Measurements from ENCODE around the gene DUXA.

Gene DUXA

GRCh38 chr19:57191141-57192076 is 24.1 kb upstream of the DUXA start, which contains the start of gene ZNF264:
Gene ZNF264, plus strand, starts transcription at chr19:57191500. Its CDS starts 414 bp downstream, at chr19:57191914.
- H3K4me3 ChIP-seq (ENCODE audit: low read depth, low read length): peak within 1 kb of the TSS; percentile 87
- peak; percentile 73 for DNase-seq (ENCODE audit: low read depth)
- TF ChIP-seq CTCF (IDR thresholded peaks at IDR 0.05; ENCODE audit: low read depth, low read length, missing control alignments): no peak

GRCh38 chr19:57190301-57190700 is 23.0 kb upstream of the DUXA start:
- DNase-seq (ENCODE audit: low read depth): no peak
- no peak overlapping the region for H3K4me3 ChIP-seq (ENCODE audit: low read depth, low read length)
- no peak for TF ChIP-seq CTCF (IDR thresholded peaks at IDR 0.05; ENCODE audit: low read depth, low read length, missing control alignments)

- no peak for TF ChIP-seq CTCF (IDR thresholded peaks at IDR 0.05; ENCODE audit: low read depth, low read length, missing control alignments)
- DNase-seq (ENCODE audit: low read depth): no peak
- H3K4me3 ChIP-seq (ENCODE audit: low read depth, low read length): peak overlapping the region; percentile 12; the same call in 1 of the 2 replicates
These were observed 4.3 kb upstream of the DUXA start for GRCh38 chr19:57171551-57172081.

DNA sequence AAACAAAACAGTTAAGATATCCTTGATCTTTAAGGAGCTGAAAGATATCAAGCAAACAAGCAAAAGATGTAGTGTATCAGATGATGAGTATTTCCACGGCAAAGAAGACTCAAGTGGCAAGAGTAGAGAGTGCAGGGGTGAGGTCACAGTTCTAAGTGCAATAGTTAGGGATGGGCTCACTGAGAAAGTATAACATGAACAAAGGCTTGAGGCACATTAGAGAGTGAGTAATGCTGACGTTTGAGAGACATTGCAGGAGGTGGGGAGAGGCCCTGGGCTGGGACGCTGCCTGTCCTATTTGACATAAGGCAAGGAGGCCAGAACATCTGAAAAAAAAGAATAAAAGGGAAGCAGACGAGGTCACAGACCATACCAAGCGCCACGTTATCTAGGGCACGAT is 1.4 kb downstream of the DUXA start:
- no peak for TF ChIP-seq CTCF (IDR thresholded peaks at IDR 0.05; ENCODE audit: low read depth, low read length, missing control alignments)
- no peak for DNase-seq (ENCODE audit: low read depth)
- H3K4me3 ChIP-seq (ENCODE audit: low read depth, low read length): no peak overlapping the region

GRCh38 chr19:57161985-57162539 is 5.2 kb downstream of the DUXA start:
- no peak for TF ChIP-seq CTCF (IDR thresholded peaks at IDR 0.05; ENCODE audit: low read depth, low read length, missing control alignments)
- DNase-seq (ENCODE audit: low read depth): no peak
- H3K4me3 ChIP-seq (ENCODE audit: low read depth, low read length): no peak overlapping the region

DNA sequence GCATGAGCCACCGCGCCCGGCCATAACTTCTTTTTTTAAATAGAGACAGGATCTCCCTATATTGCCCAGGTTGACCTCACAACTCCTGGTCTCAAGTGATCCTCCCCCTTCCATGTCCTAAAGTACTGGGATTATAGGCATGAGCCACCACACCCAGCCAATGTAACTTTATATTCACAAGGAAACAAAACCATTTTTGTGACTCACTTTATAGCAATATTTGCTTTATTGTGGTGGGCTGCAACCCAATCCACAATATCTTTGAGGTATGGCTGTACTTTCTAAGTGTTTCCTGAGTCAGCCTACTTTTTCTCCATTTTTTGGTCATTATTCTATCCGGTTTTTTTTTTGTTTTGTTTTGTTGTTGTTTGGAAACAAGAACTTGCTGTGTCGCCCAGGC is 14.4 kb downstream of the DUXA start:
- no peak overlapping the region for H3K4me3 ChIP-seq (ENCODE audit: low read depth, low read length)
- no peak for DNase-seq (ENCODE audit: low read depth)
- no peak for TF ChIP-seq CTCF (IDR thresholded peaks at IDR 0.05; ENCODE audit: low read depth, low read length, missing control alignments)
